Mesenchymal stem cell (in vitro differentiated cells and primary cell): ENCODE data around the gene LRRC37A.
"Not testable (repeated sequence)": the region's sequence is repeated elsewhere in the genome, so short reads cannot be mapped to it uniquely, and the experiment has no call there.

ENCODE experiments used
- DNase-seq: peaks from one replicate; pipeline ENCODE4 v3.0.0-alpha.2; 2013
- H2AFZ ChIP-seq: one replicate; pipeline ENCODE4 v1.6.1; 2013; ENCODE audit warnings: low read depth, mild to moderate bottlenecking, control low read depth, inconsistent platforms, low read length, moderate library complexity
- H2AK5ac ChIP-seq: 2 replicates; pipeline ENCODE4 v1.6.1; 2013; ENCODE audit warnings: low read length, moderate library complexity, mild to moderate bottlenecking, inconsistent platforms; ENCODE audit not compliant: severe bottlenecking
- H2BK120ac ChIP-seq: one replicate; pipeline ENCODE4 v1.6.1; 2013; ENCODE audit warnings: low read depth, mild to moderate bottlenecking, inconsistent platforms, low read length, moderate library complexity
- H2BK12ac ChIP-seq, 2 experiments: one replicate each; pipeline ENCODE4 v1.6.1; 2013; ENCODE audit warnings: inconsistent platforms in 2 of 2, low read length in 2 of 2, mild to moderate bottlenecking in 2 of 2, moderate library complexity in 2 of 2, control low read depth in 1 of 2
- H2BK15ac ChIP-seq: one replicate; pipeline ENCODE4 v1.6.1; 2013; ENCODE audit warnings: mild to moderate bottlenecking, low read depth, inconsistent platforms; ENCODE audit not compliant: poor library complexity, severe bottlenecking
- H2BK5ac ChIP-seq: 2 replicates; pipeline ENCODE4 v1.6.1; 2013; ENCODE audit warnings: low read depth, mild to moderate bottlenecking, low read length, control low read depth, inconsistent platforms; ENCODE audit not compliant: poor library complexity, severe bottlenecking
- H3K14ac ChIP-seq, 2 experiments: one replicate each; pipeline ENCODE4 v1.6.1; 2013; ENCODE audit warnings: inconsistent platforms in 2 of 2, low read length in 2 of 2, control low read depth in 1 of 2, mild to moderate bottlenecking in 1 of 2, moderate library complexity in 1 of 2
- H3K18ac ChIP-seq, 2 experiments: one replicate each; pipeline ENCODE4 v1.6.1; 2013; ENCODE audit warnings: inconsistent platforms in 2 of 2, low read length in 2 of 2, control low read depth in 1 of 2, low read depth in 1 of 2, mild to moderate bottlenecking in 1 of 2
- H3K23ac ChIP-seq, 2 experiments: one replicate each; pipeline ENCODE4 v1.6.1; 2013; ENCODE audit warnings: inconsistent platforms in 2 of 2, low read length in 2 of 2, mild to moderate bottlenecking in 2 of 2, moderate library complexity in 2 of 2, control low read depth in 1 of 2
- H3K27ac ChIP-seq: 2 replicates; pipeline ENCODE4 v1.5.1; 2013; ENCODE audit warnings: mild to moderate bottlenecking, moderate library complexity, low read length, control low read depth, inconsistent platforms; ENCODE audit not compliant: poor library complexity, severe bottlenecking
- H3K27me3 ChIP-seq, 2 experiments: 2 replicates each; pipeline versions ENCODE4 v1.6.1 to v1.7.0; 2013; ENCODE audit warnings: low read length in 2 of 2, mild to moderate bottlenecking in 2 of 2, moderate library complexity in 2 of 2, control low read depth in 1 of 2, inconsistent platforms in 1 of 2; ENCODE audit not compliant: control insufficient read depth in 1 of 2, insufficient read depth in 1 of 2
- H3K36me3 ChIP-seq, 2 experiments: 2 replicates each; pipeline versions ENCODE4 v1.6.1 to v1.7.0; 2013; ENCODE audit warnings: low read length in 2 of 2, control low read depth in 1 of 2, inconsistent platforms in 1 of 2, low read depth in 1 of 2, mild to moderate bottlenecking in 1 of 2; ENCODE audit not compliant: insufficient read depth in 2 of 2, control insufficient read depth in 1 of 2
- H3K4ac ChIP-seq, 2 experiments: one replicate each; pipeline ENCODE4 v1.6.1; 2013; ENCODE audit warnings: inconsistent platforms in 2 of 2, low read length in 2 of 2, mild to moderate bottlenecking in 2 of 2, moderate library complexity in 2 of 2, control low read depth in 1 of 2, low read depth in 1 of 2
- H3K4me1 ChIP-seq: 2 replicates; pipeline ENCODE4 v1.6.1; 2013; ENCODE audit warnings: low read depth, low read length, control low read depth; ENCODE audit not compliant: control insufficient read depth, insufficient read depth
- H3K4me2 ChIP-seq: 2 replicates; pipeline ENCODE4 v1.6.1; 2013; ENCODE audit warnings: low read length, mild to moderate bottlenecking, inconsistent platforms; ENCODE audit not compliant: poor library complexity, severe bottlenecking
- H3K4me3 ChIP-seq, 2 experiments: 2 replicates each; pipeline versions ENCODE4 v1.5.1 to v1.7.0; 2013; ENCODE audit warnings: low read length in 2 of 2, mild to moderate bottlenecking in 2 of 2, control low read depth in 1 of 2, low read depth in 1 of 2; ENCODE audit not compliant: insufficient read depth in 1 of 2
- H3K79me1 ChIP-seq: replicated peaks from 2 replicates; pipeline ENCODE4 v1.6.1; 2013; ENCODE audit warnings: mild to moderate bottlenecking, control low read depth, low read length, inconsistent platforms; ENCODE audit not compliant: poor library complexity, severe bottlenecking
- H3K9ac ChIP-seq: 2 replicates; pipeline ENCODE4 v1.7.0; 2013; ENCODE audit warnings: mild to moderate bottlenecking, low read length, moderate library complexity
- H3K9me3 ChIP-seq: 2 replicates; pipeline ENCODE4 v1.7.0; 2013; ENCODE audit warnings: mild to moderate bottlenecking, low read length; ENCODE audit not compliant: control insufficient read depth
- H4K8ac ChIP-seq: one replicate; pipeline ENCODE4 v1.6.1; 2013; ENCODE audit warnings: inconsistent platforms, mild to moderate bottlenecking, low read length, moderate library complexity
- H4K91ac ChIP-seq: one replicate; pipeline ENCODE4 v1.6.1; 2013; ENCODE audit warnings: mild to moderate bottlenecking, low read length, inconsistent platforms
- WGBS: methylation state at CpG from one replicate; pipeline ENCODE4 v1.1.7; 2013; ENCODE audit warnings: mixed read lengths; 5-methylcytosine and 5-hydroxymethylcytosine counted together

Gene LRRC37A

GRCh38 chr17:46264456-46265198, 30.3 kb upstream of the LRRC37A start:
- H2AK5ac ChIP-seq = peak overlapping the region; percentile 16
- H2BK12ac ChIP-seq = peak overlapping the region in 1 of 2 experiments; percentile 29
- no peak overlapping the region for H4K91ac ChIP-seq
- H2BK5ac ChIP-seq = no peak overlapping the region
- WGBS = 16% methylated on average over 3 of the region's 3 CpGs
- no peak overlapping the region for H2AFZ ChIP-seq
- peak overlapping the region in 1 of 2 experiments; percentile 47 for H3K4ac ChIP-seq
- no peaks in the 10 kb centered on the region for H3K9me3 ChIP-seq
- peaks cover 6 to 12% of the 10 kb centered on the region in 2 experiments for H3K27me3 ChIP-seq
- H3K23ac ChIP-seq = no peak overlapping the region
- H2BK15ac ChIP-seq = no peak overlapping the region
- H3K9ac ChIP-seq = no peak overlapping the region
- H3K14ac ChIP-seq = no peak overlapping the region
- peak overlapping the region; percentile 50 for H2BK120ac ChIP-seq
- peak overlapping the region; percentile 11 for H3K27ac ChIP-seq
- H3K18ac ChIP-seq = peak overlapping the region in 1 of 2 experiments; percentile 28
- H3K79me1 ChIP-seq = no peaks in the 10 kb centered on the region
- H3K4me3 ChIP-seq = no peak overlapping the region
- H3K4me1 ChIP-seq = peaks cover 23% of the 10 kb centered on the region
- H3K4me2 ChIP-seq = peak overlapping the region; percentile 1
- peak; percentile 96 for DNase-seq
- H3K36me3 ChIP-seq = no peaks in the 10 kb centered on the region
- H4K8ac ChIP-seq = no peak overlapping the region

- H3K36me3 ChIP-seq = not testable (repeated sequence)
- peak overlapping the region; percentile 86 for H2BK15ac ChIP-seq
Observed at GRCh38 chr17:46266063-46266655, 28.8 kb upstream of the LRRC37A start.

GRCh38 chr17:46266656-46267544, 28.0 kb upstream of the LRRC37A start:
- peak; percentile 93 for DNase-seq
- H2BK5ac ChIP-seq = peak overlapping the region; percentile 58
- no peaks in the 10 kb centered on the region for H3K9me3 ChIP-seq
- H4K91ac ChIP-seq = peak overlapping the region; percentile 76
- peak overlapping the region; percentile 76 to 87 for H3K4me3 ChIP-seq
- H2BK15ac ChIP-seq = peak overlapping the region; percentile 86
- H3K4me2 ChIP-seq = peak overlapping the region; percentile 97
- WGBS = under 1% methylated on average over 115 of the region's 116 CpGs
- no peaks in the 10 kb centered on the region for H3K79me1 ChIP-seq
- peak overlapping the region; percentile 10 to 95 for H3K18ac ChIP-seq
- H3K4ac ChIP-seq = peak overlapping the region; percentile 66 to 96
- H3K27me3 ChIP-seq = peaks cover 12 to 14% of the 10 kb centered on the region in 2 experiments
- peak overlapping the region; percentile 79 for H4K8ac ChIP-seq
- peak overlapping the region; percentile 91 for H3K9ac ChIP-seq
- no peak overlapping the region for H2AK5ac ChIP-seq
- peak overlapping the region; percentile 69 to 95 for H2BK12ac ChIP-seq
- peak overlapping the region in 1 of 2 experiments; percentile 97 for H3K23ac ChIP-seq
- peaks cover 19% of the 10 kb centered on the region for H3K4me1 ChIP-seq
- H3K36me3 ChIP-seq = no peaks in the 10 kb centered on the region
- peak overlapping the region; percentile 81 for H2BK120ac ChIP-seq
- peak overlapping the region in 1 of 2 experiments; percentile 94 for H3K14ac ChIP-seq
- H3K27ac ChIP-seq = peak overlapping the region; percentile 66
- H2AFZ ChIP-seq = peak overlapping the region; percentile 96

More at GRCh38 chr17:46266063-46266655, 28.8 kb upstream of the LRRC37A start:
- DNase-seq = peak; percentile 92
- H4K8ac ChIP-seq = peak overlapping the region; percentile 79
- H3K27ac ChIP-seq = peak overlapping the region; percentile 66
- H3K4me1 ChIP-seq = peaks cover 19% of the 10 kb centered on the region
- 7% methylated on average over 21 of the region's 21 CpGs for WGBS
- not testable (repeated sequence) for H3K79me1 ChIP-seq, H2AK5ac ChIP-seq, H3K9me3 ChIP-seq, H2BK120ac ChIP-seq
- H2BK5ac ChIP-seq = peak overlapping the region; percentile 58
- peaks cover 12 to 14% of the 10 kb centered on the region in 2 experiments for H3K27me3 ChIP-seq
- H2BK12ac ChIP-seq = peak overlapping the region; percentile 7 to 91
- peak overlapping the region in 1 of 2 experiments; percentile 59 for H3K23ac ChIP-seq
- H3K14ac ChIP-seq = peak overlapping the region in 1 of 2 experiments; percentile 66
- H3K18ac ChIP-seq = peak overlapping the region; percentile 10 to 34
- peak overlapping the region; percentile 90 for H3K9ac ChIP-seq
- peak overlapping the region; percentile 77 for H2AFZ ChIP-seq
- peak overlapping the region; percentile 97 for H3K4me2 ChIP-seq
- H3K4me3 ChIP-seq = peak overlapping the region; percentile 76 to 82
- peak overlapping the region; percentile 67 for H4K91ac ChIP-seq
- peak overlapping the region; percentile 1 to 84 for H3K4ac ChIP-seq
